ENCODE measurements around the gene UPF1. TPM values are rescaled to one million over a fixed set of nuclear protein-coding genes. Genes with fewer than 3 reads are reported as not detected.
"Not testable (repeated sequence)": the region's sequence is repeated elsewhere in the genome, so short reads cannot be mapped to it uniquely, and the experiment has no call there.

Gene UPF1
- total and polyA plus RNA-seq, 2 of the 13 experiments (the other 11 are each of a cell fraction or from before 2014, with no cell fraction given), result 16.9 to 41.8 TPM

DNA sequence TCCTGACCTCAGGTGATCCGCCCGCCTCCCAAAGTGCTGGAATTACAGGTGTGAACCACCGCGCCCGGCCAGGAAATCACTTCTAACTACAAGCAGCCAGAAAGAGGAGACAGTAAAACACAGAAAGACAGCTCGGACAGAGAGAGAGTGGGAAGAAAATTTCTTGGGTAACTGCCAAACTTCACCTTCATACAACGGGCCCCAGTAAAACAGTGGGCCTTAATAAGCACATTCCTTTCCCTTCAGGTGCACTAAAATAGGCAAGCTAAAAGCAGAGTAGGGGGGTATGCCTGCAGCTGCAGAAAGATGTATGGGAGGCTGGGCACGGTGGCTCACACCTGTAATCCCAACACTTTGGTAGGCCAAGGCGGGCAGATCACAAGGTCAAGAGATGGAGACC lies 85.8 kb downstream of the UPF1 start:
- H4K20me1 ChIP-seq (ENCODE audit: insufficient read depth, low read length), result peaks cover 28% of the 10 kb centered on the region; the same call in 1 of the 2 replicates
- peak overlapping the region; percentile 72 for H3K4me2 ChIP-seq (ENCODE audit: low read depth, low read length)
- H3K27me3 ChIP-seq (ENCODE audit: control insufficient read depth in 1 of 2, insufficient read depth in 2 of 2, low read length in 2 of 2); DNase-seq (ENCODE audit: low spot score); CTCF ChIA-PET (ENCODE audit: low intra/inter-chr PET ratio, low total read pairs); ATAC-seq; H3K27ac ChIP-seq (ENCODE audit: extremely low read length, insufficient read depth, low read length); H2AFZ ChIP-seq (ENCODE audit: low read length); FAIRE-seq; H3K9me3 ChIP-seq (ENCODE audit: low read length); BruUV-seq (replicated peaks); intact Hi-C loops (cut with micrococcal nuclease; ENCODE audit: unreplicated experiment); in situ Hi-C loops (cut with HindIII; ENCODE audit: extremely low pct_ligation_motif_present, low pct_unique_long_range_greater_than_20kb): not testable (repeated sequence)
- peaks cover 15 to 28% of the 10 kb centered on the region in 2 experiments for H3K36me3 ChIP-seq (replicated peaks in 1 of 2; ENCODE audit: control insufficient read depth in 1 of 2, insufficient read depth in 2 of 2, low read length in 2 of 2)
- H3K79me2 ChIP-seq (ENCODE audit: insufficient read depth, low read length), result peaks cover 49% of the 10 kb centered on the region
- H3K4me1 ChIP-seq (ENCODE audit: insufficient read depth, low read length), result peaks cover 35% of the 10 kb centered on the region
- POLR2A ChIA-PET, result interaction anchor here (2.0 kb wide), 1 partner anchor 11 kb away, joined by 6 read pairs; no protein-coding TSS in a partner anchor
- H3K9ac ChIP-seq (ENCODE audit: insufficient read depth, low read depth, low read length), result 0 out of 2 replicates have a peak overlapping the region, but pooled peaks have one; percentile 96
- 76% methylated on average over 9 of the region's 9 CpGs for WGBS (ENCODE audit: low lambda C conversion rate)
- peak overlapping the region; percentile 74 to 95 (median 85); a peak in 4 of 6 replicates for H3K4me3 ChIP-seq (replicated peaks in 1 of 3; ENCODE audit: insufficient read depth in 1 of 3, low read depth in 2 of 3, low read length in 3 of 3)
- 0 out of 2 replicates have a peak, but pooled peaks have one; percentile 25 for TF ChIP-seq ZBTB38 (CRISPR knock-in tag; IDR thresholded peaks at IDR 0.05)

Other genes with a start within 250 kb of the UPF1 start
- gene REX1BD, start 243.2 kb upstream of the UPF1 start, total RNA-seq (2016; rRNA removed; fragmentation: Illumina TruSeq; extraction: Trizol), result 20.7 and 25.4 TPM in 2 replicates
- 7.5 and 7.6 TPM in 2 replicates for gene REX1BD, start 243.2 kb upstream of the UPF1 start, polyA plus RNA-seq (2011; rRNA removed)
- 105 and 217 TPM in 2 replicates for gene CRLF1, start 225.2 kb upstream of the UPF1 start, total RNA-seq (2016; rRNA removed; fragmentation: Illumina TruSeq; extraction: Trizol)
- gene CRLF1, start 225.2 kb upstream of the UPF1 start, polyA plus RNA-seq (2011; rRNA removed), result 296 and 337 TPM in 2 replicates
- gene TMEM59L, start 219.1 kb upstream of the UPF1 start, total RNA-seq (2016; rRNA removed; fragmentation: Illumina TruSeq; extraction: Trizol), result 0.69 and 0.97 TPM in 2 replicates
- 5.5 and 7.2 TPM in 2 replicates for gene TMEM59L, start 219.1 kb upstream of the UPF1 start, polyA plus RNA-seq (2011; rRNA removed)
- gene KLHL26, start 194.9 kb upstream of the UPF1 start, total RNA-seq (2016; rRNA removed; fragmentation: Illumina TruSeq; extraction: Trizol), result 1.7 and 3.4 TPM in 2 replicates
- 1.2 and 1.5 TPM in 2 replicates for gene KLHL26, start 194.9 kb upstream of the UPF1 start, polyA plus RNA-seq (2011; rRNA removed)
- 1.3 and 2.0 TPM in 2 replicates for gene CRTC1, start 148.3 kb upstream of the UPF1 start, total RNA-seq (2016; rRNA removed; fragmentation: Illumina TruSeq; extraction: Trizol)
- 2.7 and 3.2 TPM in 2 replicates for gene CRTC1, start 148.3 kb upstream of the UPF1 start, polyA plus RNA-seq (2011; rRNA removed)
- gene COMP, start 40.7 kb upstream of the UPF1 start, total RNA-seq (2016; rRNA removed; fragmentation: Illumina TruSeq; extraction: Trizol), result 0.04 TPM in 1 of 2 replicates, not detected in the other
- gene COMP, start 40.7 kb upstream of the UPF1 start, polyA plus RNA-seq (2011; rRNA removed), result 0.13 and 0.16 TPM in 2 replicates
- gene CERS1, start 64.2 kb downstream of the UPF1 start, total RNA-seq (2016; rRNA removed; fragmentation: Illumina TruSeq; extraction: Trizol), result 2.3 and 4.6 TPM in 2 replicates
- gene CERS1, start 64.2 kb downstream of the UPF1 start, polyA plus RNA-seq (2011; rRNA removed), result 9.8 and 18.8 TPM in 2 replicates
- gene COPE, start 87.4 kb downstream of the UPF1 start, total RNA-seq (2016; rRNA removed; fragmentation: Illumina TruSeq; extraction: Trizol), result 188 and 189 TPM in 2 replicates
- 205 and 222 TPM in 2 replicates for gene COPE, start 87.4 kb downstream of the UPF1 start, polyA plus RNA-seq (2011; rRNA removed)
- gene DDX49, start 87.8 kb downstream of the UPF1 start, total RNA-seq (2016; rRNA removed; fragmentation: Illumina TruSeq; extraction: Trizol), result 44.6 and 46.2 TPM in 2 replicates
- 27.0 and 28.9 TPM in 2 replicates for gene DDX49, start 87.8 kb downstream of the UPF1 start, polyA plus RNA-seq (2011; rRNA removed)
- gene HOMER3, start 109.3 kb downstream of the UPF1 start, total RNA-seq (2016; rRNA removed; fragmentation: Illumina TruSeq; extraction: Trizol), result 16.0 and 21.3 TPM in 2 replicates
- 27.3 and 33.7 TPM in 2 replicates for gene HOMER3, start 109.3 kb downstream of the UPF1 start, polyA plus RNA-seq (2011; rRNA removed)
- gene SUGP2, start 201.6 kb downstream of the UPF1 start, total RNA-seq (2016; rRNA removed; fragmentation: Illumina TruSeq; extraction: Trizol), result 32.3 and 40.6 TPM in 2 replicates
- gene SUGP2, start 201.6 kb downstream of the UPF1 start, polyA plus RNA-seq (2011; rRNA removed), result 57.7 and 63.4 TPM in 2 replicates
- gene ARMC6, start 201.6 kb downstream of the UPF1 start, total RNA-seq (2016; rRNA removed; fragmentation: Illumina TruSeq; extraction: Trizol), result 36.8 and 42.7 TPM in 2 replicates
- 16.2 and 24.6 TPM in 2 replicates for gene ARMC6, start 201.6 kb downstream of the UPF1 start, polyA plus RNA-seq (2011; rRNA removed)
- 13.5 and 18.3 TPM in 2 replicates for gene SLC25A42, start 232.0 kb downstream of the UPF1 start, total RNA-seq (2016; rRNA removed; fragmentation: Illumina TruSeq; extraction: Trizol)
- gene SLC25A42, start 232.0 kb downstream of the UPF1 start, polyA plus RNA-seq (2011; rRNA removed), result 12.8 and 13.0 TPM in 2 replicates

All from HepG2 (cell line).